ENCODE data around the gene MAGEC1.
"Not testable (repeated sequence)": the region's sequence is repeated elsewhere in the genome, so short reads cannot be mapped to it uniquely, and the experiment has no call there.

Gene MAGEC1

DNA sequence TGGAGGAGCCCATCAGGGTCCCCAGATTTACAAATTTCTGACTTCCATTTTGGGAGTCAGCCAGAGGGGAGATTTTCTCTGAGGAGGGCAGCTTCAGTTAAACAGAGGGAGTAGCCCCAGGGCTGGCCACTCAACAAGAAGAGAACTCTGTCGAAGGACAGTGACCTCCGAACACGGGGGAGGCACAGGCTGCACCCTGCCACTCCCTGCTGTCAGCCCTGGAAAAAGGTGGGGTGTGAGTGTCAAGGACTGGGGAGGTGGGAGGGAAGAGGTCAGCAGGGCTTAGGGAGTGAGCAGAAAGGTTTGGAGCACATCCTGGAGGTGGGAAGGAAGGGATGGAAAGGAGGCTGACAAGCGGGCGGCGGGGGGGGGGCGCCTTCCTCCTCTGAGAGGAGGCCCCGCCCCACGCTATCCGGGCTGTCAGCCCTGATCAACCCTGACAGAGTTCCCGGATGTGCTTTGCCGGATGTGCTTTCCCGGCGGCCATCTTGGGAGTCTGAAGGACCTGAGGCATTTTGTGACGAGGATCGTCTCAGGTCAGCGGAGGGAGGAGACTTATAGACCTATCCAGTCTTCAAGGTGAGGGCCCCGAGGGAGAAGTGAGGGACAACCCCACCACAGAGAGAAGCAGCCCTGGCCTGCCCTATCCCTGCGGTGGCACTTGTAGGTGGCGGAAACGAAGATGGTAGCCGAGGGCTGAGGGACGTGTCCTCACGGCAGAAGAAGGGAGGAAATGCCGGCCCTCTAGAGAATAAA is at the start of gene MAGEC1:
Gene MAGEC1 (plus strand): TSS at position 495 of the 756 bp plus-strand sequence. CDS start 1,179 bp downstream, outside the sequence.
- DNase-seq (ENCODE audit: low read depth, low spot score) = no peak

GRCh38 chrX:141857479-141857878 is 46.2 kb upstream of the MAGEC1 start:
- no peak for DNase-seq (ENCODE audit: low read depth, low spot score)

GRCh38 chrX:141879616-141880015 is 24.1 kb upstream of the MAGEC1 start:
- DNase-seq (ENCODE audit: low read depth, low spot score) = no peak

GRCh38 chrX:141888811-141889210 is 14.9 kb upstream of the MAGEC1 start:
- not testable (repeated sequence) for DNase-seq (ENCODE audit: low read depth, low spot score)

DNA sequence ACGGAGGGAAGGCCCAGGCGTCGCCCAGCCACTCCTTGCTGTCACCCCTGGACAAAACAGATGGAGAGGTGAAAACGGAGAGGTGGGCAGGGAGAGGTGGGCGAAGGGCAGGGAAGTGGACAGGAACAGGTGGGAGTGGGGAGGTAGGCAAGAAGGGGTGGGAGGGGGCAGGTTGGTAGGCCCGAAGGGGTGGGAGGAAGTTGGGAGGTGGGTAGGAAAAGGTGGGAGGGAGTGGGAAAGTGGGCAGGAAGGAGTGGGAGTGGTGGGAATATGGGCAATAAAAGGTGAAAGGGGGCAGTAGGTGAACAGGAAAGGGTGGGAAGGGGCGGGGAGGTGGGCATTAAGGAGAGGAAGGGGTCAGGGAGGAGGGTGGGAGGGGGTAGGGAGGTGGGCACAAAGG is 9.0 kb upstream of the MAGEC1 start:
- no peak for DNase-seq (ENCODE audit: low read depth, low spot score)

DNA sequence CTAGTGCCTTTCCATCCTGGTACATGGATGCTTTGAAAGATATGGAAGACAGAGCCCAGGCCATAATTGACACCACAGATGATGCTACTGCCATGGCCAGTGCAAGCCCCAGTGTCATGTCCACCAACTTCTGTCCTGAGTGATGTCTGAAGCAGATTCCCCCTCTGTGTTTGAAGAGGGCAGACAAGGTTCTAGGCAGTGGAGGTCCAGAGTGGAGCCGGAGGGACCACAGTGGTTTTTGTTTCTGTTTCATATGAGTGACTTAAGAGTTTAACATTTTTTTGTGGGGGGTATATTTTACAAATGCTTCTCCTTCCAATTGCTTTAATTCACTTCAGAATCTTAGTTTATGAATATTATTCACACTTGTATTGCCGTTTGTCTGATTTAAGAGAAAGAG is 6.0 kb upstream of the MAGEC1 start:
- no peak for DNase-seq (ENCODE audit: low read depth, low spot score)

GRCh38 chrX:141902366-141902765 is 1.3 kb upstream of the MAGEC1 start:
- DNase-seq (ENCODE audit: low read depth, low spot score) = no peak

DNA sequence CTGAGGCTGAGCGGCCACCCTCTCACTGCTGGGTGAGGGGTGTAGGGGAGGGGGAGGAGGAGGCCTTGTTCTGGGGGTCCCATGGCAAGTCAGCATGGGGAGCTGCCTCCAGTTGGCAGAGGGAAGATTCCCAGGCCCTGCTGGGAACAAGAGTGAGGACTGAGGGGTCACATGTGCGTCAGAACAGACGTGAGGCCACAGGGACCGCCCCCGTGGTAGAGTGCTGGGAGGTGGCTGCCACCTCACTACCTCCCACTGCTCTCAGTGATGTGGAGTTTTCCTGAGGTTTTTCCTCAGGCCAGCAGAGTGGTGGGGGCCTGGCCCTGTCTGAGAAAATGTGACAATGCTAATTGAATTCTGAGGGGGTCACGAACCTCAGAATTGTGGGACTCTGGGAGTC is 568 bp downstream of the MAGEC1 start:
- DNase-seq (ENCODE audit: low read depth, low spot score) = no peak

GRCh38 chrX:141917801-141918200 is 14.1 kb downstream of the MAGEC1 start:
- no peak for DNase-seq (ENCODE audit: low read depth, low spot score)

GRCh38 chrX:141924293-141924692 is 20.6 kb downstream of the MAGEC1 start:
- DNase-seq (ENCODE audit: low read depth, low spot score) = no peak

DNA sequence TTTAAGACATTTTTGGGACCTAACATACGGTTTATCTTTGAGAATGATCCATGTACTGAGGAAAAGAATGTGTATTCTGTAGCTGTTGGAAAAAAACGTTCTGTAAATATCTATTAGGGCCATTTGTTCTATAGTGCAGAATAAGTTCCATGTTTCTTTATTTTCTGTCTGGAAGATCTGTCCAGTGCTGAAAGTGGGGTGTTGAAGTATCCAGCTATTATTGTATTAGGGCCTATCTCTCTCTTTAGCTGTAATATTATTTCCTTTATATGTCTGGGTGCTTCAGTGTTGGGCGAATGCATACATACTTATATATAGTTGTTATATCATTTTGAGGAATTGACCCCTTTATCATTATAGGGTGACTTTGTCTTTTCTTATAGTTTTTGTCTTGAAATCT is 24.7 kb downstream of the MAGEC1 start:
- DNase-seq (ENCODE audit: low read depth, low spot score) = no peak

DNA sequence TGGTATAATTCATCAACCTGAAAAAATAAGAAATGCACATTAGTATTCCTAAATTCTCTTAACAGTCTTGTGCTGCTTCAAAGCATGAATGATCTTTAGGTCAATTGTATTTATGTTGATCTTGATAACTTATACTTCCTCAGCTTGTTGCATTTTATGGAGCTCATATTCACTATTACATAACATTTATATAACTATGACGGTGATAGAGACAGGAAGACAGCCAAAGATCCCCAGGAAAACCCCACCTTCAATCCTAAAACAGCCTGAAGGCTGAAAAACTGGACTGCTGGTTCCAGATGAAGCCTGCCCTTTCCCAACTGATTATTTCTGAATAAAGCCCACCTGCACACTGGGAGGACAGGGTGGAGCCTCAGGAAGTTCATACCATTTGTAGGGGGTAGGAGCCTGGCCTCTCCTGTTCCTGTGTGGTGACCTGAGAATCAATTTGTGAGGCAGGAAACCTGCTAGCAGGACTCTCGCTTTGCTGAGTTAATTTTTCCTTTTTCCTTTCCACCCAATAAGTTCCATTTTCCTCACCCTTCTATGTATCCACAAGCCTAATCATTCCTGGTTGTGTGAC is 30.5 kb downstream of the MAGEC1 start:
- DNase-seq (ENCODE audit: low read depth, low spot score) = no peak

DNA sequence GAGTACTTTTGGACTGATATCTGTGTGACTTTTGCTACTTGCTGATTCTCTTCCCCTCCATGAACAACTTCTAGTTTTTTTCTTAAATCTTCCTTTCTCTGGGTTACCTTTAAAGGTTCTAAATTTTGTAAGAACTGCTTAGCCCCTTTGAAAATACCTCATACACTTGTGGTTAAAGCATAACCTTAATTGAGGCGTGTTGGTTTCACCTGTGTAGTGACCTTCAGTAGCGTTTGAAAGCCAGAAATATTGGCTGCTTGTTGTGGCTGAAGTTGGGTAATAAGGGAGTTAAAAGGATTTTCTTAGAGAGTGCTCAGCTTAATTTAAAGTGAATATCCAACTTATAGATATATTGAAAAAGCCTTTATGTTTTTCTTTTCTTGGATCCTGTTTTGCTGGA is 32.0 kb downstream of the MAGEC1 start:
- DNase-seq (ENCODE audit: low read depth, low spot score) = no peak

- no peak for DNase-seq (ENCODE audit: low read depth, low spot score)
Measured at GRCh38 chrX:141936080-141936479, 32.4 kb downstream of the MAGEC1 start.

- DNase-seq (ENCODE audit: low read depth, low spot score) = no peak
Measured at GRCh38 chrX:141941234-141941633, 37.5 kb downstream of the MAGEC1 start.

- DNase-seq (ENCODE audit: low read depth, low spot score) = no peak
Measured at GRCh38 chrX:141945426-141945825, 41.7 kb downstream of the MAGEC1 start.

GRCh38 chrX:141947350-141947749 is 43.7 kb downstream of the MAGEC1 start:
- no peak for DNase-seq (ENCODE audit: low read depth, low spot score)

GRCh38 chrX:141952603-141953002 is 48.9 kb downstream of the MAGEC1 start:
- no peak for DNase-seq (ENCODE audit: low read depth, low spot score)

GRCh38 chrX:141958675-141959074 is 55.0 kb downstream of the MAGEC1 start:
- no peak for DNase-seq (ENCODE audit: low read depth, low spot score)
